ENCODE data around the gene GCNT2. TPM values are rescaled to one million over a fixed set of nuclear protein-coding genes. Genes with fewer than 3 reads are reported as not detected.
"Not testable (repeated sequence)": the region's sequence is repeated elsewhere in the genome, so short reads cannot be mapped to it uniquely, and the experiment has no call there.

GCNT2 gene
- total RNA-seq, 4 donors from 2014 or later, result 14.9 to 36.7 (median 23.6) TPM

DNA sequence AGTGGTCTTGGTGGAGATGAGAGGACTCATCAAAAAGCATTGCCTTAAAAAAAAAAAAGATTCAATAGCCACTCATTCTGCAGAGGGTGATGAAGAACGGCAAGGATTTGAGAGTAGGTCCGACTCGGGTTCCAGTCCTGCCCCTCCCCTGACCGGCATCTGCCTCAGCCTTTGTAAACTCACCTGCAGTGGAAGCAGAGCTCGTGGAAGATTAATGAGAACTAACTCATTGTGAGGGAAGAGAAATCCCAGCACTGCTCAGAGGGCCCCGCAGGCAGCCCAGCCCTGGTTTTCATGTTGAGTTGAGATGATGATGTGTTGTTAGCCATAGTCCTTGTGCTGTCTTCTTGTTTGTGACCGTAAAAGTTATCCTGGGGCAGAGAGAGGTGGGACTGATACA lies 59.4 kb downstream of the GCNT2 start:
- no peaks in the 10 kb centered on the region for H3K36me3 ChIP-seq
- H3K27ac ChIP-seq, result peak overlapping the region in 3 of 4 donors; percentile 21 to 70 (median 54)
- H3K4me1 ChIP-seq, result peaks cover 0 to 48% (median 0%) of the 10 kb centered on the region in 3 donors
- H3K9me3 ChIP-seq, result no peaks in the 10 kb centered on the region
- 35% methylated on average over 5 of the region's 7 CpGs; no CpG with 5 or more reads in 1 of the 2 donors for WGBS, 2 donors (ENCODE audit: low coverage in 1 of 2)
- H3K27me3 ChIP-seq, result no peaks in the 10 kb centered on the region
- no peak overlapping the region for H3K4me3 ChIP-seq
- ATAC-seq, result no peak
- TF ChIP-seq POLR2AphosphoS5 (IDR thresholded peaks at IDR 0.05) (no peak), POLR2A (IDR thresholded peaks at IDR 0.05) (no peak)

DNA sequence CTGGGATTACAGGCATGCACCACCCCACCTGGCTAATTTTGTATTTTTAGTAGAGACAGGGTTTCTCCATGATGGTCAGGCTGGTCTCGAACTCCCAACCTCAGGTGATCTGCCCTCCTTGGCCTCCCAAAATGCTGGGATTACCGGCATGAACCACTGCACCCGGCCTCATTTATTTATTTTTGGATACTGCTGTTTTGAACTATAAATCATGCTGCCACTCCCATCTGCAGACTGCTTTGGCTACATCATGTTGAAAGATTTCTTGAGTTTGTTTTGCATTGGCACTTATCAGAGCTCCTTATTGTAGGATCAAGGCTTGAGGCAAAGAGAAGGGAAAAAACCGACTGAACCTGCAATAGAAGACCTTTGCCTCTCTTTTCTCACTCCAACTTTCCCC lies 60.3 kb downstream of the GCNT2 start:
- H3K4me1 ChIP-seq, result peaks cover 0 to 56% (median 0%) of the 10 kb centered on the region in 3 donors
- 20 to 39% methylated on average over 1 to 4 of the region's 4 CpGs for WGBS, 2 donors (ENCODE audit: low coverage in 1 of 2)
- not testable (repeated sequence) for H3K9me3 ChIP-seq, H3K36me3 ChIP-seq, H3K4me3 ChIP-seq, ATAC-seq, H3K27me3 ChIP-seq
- H3K27ac ChIP-seq, result peak overlapping the region in 1 of 4 donors; percentile 70

DNA sequence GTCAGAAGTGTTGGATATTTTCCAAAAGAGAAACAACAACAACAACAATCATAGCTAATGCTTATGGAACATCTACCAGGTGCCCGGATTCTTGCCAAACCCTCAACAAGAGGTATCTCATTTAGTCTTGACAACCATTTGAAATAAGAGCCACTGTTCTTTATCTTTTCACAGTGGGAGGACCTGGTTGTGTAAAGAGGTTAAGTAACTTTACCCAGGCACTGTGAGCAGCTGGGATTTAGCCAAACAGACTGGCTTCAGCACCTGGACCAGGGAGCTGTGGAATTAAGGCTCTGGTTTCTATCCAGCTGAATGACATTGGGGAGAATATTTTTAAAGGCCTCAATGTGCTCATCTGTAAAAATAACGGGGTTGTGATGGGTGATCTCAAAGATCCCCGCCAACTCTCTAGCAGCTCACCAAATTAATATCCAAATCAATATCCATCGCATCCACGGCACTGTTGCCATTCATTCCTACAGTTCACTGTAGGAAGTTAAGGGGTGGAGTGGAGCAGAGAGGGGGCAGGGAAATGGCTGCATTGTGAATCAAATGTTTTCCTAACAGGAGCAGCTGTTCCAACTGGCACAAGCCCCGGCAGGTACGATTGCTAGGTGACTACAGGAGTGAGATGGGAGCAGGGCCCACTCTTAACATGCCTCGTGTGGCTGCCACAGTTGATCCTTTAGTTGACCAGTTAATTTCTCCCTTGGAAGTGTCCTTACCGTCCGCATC lies 61.8 kb downstream of the GCNT2 start:
- no peaks in the 10 kb centered on the region for H3K27me3 ChIP-seq
- H3K36me3 ChIP-seq, result no peaks in the 10 kb centered on the region
- peak overlapping the region in 1 of 4 donors; percentile 13 for H3K27ac ChIP-seq
- ATAC-seq, result no peak
- H3K4me1 ChIP-seq, result peaks cover 0 to 69% (median 0%) of the 10 kb centered on the region in 3 donors
- H3K9me3 ChIP-seq, result no peaks in the 10 kb centered on the region
- TF ChIP-seq, protein P1, sequence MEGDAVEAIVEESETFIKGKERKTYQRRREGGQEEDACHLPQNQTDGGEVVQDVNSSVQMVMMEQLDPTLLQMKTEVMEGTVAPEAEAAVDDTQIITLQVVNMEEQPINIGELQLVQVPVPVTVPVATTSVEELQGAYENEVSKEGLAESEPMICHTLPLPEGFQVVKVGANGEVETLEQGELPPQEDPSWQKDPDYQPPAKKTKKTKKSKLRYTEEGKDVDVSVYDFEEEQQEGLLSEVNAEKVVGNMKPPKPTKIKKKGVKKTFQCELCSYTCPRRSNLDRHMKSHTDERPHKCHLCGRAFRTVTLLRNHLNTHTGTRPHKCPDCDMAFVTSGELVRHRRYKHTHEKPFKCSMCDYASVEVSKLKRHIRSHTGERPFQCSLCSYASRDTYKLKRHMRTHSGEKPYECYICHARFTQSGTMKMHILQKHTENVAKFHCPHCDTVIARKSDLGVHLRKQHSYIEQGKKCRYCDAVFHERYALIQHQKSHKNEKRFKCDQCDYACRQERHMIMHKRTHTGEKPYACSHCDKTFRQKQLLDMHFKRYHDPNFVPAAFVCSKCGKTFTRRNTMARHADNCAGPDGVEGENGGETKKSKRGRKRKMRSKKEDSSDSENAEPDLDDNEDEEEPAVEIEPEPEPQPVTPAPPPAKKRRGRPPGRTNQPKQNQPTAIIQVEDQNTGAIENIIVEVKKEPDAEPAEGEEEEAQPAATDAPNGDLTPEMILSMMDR (IDR thresholded peaks at IDR 0.05), result no peak
- TF ChIP-seq POLR2A (IDR thresholded peaks at IDR 0.05), result no peak
- no peak for TF ChIP-seq POLR2AphosphoS5 (IDR thresholded peaks at IDR 0.05)
- no peak for TF ChIP-seq EP300 (IDR thresholded peaks at IDR 0.05)
- H3K4me3 ChIP-seq, result no peak overlapping the region
- 38 to 70% methylated on average over 8 to 9 of the region's 10 CpGs for WGBS, 2 donors (ENCODE audit: low coverage in 1 of 2)

DNA sequence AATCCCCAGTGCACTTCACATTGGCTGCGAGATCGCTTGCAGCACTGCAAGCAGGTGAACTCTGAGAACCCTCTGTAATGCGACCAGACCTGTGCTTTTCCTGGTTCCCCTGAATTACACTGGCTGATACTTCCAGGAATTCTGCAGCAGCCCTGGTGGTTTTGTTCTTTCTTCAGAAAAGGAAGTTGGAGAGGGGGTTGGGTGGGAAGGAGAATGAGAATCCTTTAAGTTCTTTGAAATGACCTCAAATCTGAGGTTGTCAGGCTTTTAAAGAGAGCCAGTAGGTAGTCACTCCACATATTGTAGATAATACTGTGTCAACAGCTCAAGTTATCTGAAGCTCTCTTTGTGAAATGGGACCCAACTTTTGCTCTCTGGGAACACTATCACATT lies 62.4 kb downstream of the GCNT2 start:
- 65% methylated on average over 3 of the region's 3 CpGs; no CpG with 5 or more reads in 1 of the 2 donors for WGBS, 2 donors (ENCODE audit: low coverage in 1 of 2)
- peaks cover 0 to 75% (median 0%) of the 10 kb centered on the region in 3 donors for H3K4me1 ChIP-seq
- no peak for ATAC-seq

DNA sequence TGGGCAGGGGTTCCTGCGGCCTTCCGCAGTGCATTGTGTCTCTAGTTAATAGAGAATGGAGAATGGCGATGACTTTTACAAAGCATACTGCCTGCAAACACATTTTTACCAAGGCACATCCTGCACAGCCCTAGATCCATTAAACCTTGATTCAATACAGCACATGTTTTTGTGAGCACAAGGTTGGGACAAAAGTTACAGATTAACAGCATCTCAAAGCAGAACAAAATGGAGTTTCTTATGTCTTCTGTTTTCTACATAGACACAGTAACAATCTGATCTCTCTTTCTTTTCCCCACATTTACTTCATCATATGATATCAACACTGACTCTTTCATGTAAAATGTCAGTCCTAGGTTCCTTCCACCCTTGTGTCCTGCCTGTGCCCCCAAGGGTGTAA lies 63.5 kb downstream of the GCNT2 start:
- 60 to 67% methylated on average over 1 of the region's 3 CpGs for WGBS, 2 donors (ENCODE audit: low coverage in 1 of 2)
- Histone ChIP-seq H3K27ac (peak overlapping the region in 2 of 4 donors; percentile 24 to 67), H3K4me1 (peaks cover 0 to 80% (median 0%) of the 10 kb centered on the region in 3 donors), H3K4me3 (no peak overlapping the region), H3K9me3 (no peaks in the 10 kb centered on the region), H3K27me3 (no peaks in the 10 kb centered on the region), H3K36me3 (no peaks in the 10 kb centered on the region)
- no peak for ATAC-seq
- TF ChIP-seq EP300 (IDR thresholded peaks at IDR 0.05) (no peak), POLR2A (IDR thresholded peaks at IDR 0.05) (no peak), POLR2AphosphoS5 (IDR thresholded peaks at IDR 0.05) (no peak)
- TF ChIP-seq, protein P1 (IDR thresholded peaks at IDR 0.05), result no peak

More for the DNA sequence above, 62.4 kb downstream of the GCNT2 start:
- H3K27me3 ChIP-seq, result no peaks in the 10 kb centered on the region
- H3K27ac ChIP-seq, result peak overlapping the region in 2 of 4 donors; percentile 10 to 13
- H3K9me3 ChIP-seq, result no peaks in the 10 kb centered on the region
- no peaks in the 10 kb centered on the region for H3K36me3 ChIP-seq
- TF ChIP-seq, protein P1 (IDR thresholded peaks at IDR 0.05), result no peak
- TF ChIP-seq POLR2AphosphoS5 (IDR thresholded peaks at IDR 0.05) (no peak), EP300 (IDR thresholded peaks at IDR 0.05) (no peak), POLR2A (IDR thresholded peaks at IDR 0.05) (no peak)
- no peak overlapping the region for H3K4me3 ChIP-seq

All from gastroesophageal sphincter (tissue), 4 donors.